HG03066 (cell line): ENCODE data around the gene NRCAM.
"Not testable (repeated sequence)": the region's sequence is repeated elsewhere in the genome, so short reads cannot be mapped to it uniquely, and the experiment has no call there.

Source experiments
- ATAC-seq: cut with Tn5 transposase; IDR thresholded peaks from one replicate; pipeline ENCODE4 v1.9.1; 2021; ENCODE audit warnings: low read depth; ENCODE audit not compliant: unreplicated experiment

The NRCAM gene

GRCh38 chr7:108455998-108456677 lies at the start of gene NRCAM:
TSS of gene NRCAM (minus strand) at chr7:108456436. CDS start at chr7:108240064, 216,372 bp downstream.
- peak; percentile 37 for ATAC-seq

DNA sequence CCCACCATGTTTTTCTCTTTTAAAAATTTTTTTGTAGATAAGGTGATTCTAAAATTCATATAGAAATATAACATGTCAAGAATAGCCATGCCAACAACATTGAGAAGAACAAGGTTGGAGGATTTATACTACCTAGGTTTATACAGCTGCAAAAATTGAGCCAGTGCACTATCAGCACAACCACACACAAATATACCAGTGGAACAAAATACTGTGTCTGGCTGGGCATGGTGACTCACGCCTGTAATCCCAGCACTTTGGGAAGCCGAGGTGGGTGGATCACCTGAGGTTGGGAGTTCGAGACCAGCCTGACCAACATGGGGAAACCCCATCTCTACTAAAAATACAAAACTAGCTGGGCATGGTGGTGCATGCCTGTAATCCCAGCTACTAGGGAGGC lies 48.3 kb upstream of the NRCAM start:
- ATAC-seq = not testable (repeated sequence)

DNA sequence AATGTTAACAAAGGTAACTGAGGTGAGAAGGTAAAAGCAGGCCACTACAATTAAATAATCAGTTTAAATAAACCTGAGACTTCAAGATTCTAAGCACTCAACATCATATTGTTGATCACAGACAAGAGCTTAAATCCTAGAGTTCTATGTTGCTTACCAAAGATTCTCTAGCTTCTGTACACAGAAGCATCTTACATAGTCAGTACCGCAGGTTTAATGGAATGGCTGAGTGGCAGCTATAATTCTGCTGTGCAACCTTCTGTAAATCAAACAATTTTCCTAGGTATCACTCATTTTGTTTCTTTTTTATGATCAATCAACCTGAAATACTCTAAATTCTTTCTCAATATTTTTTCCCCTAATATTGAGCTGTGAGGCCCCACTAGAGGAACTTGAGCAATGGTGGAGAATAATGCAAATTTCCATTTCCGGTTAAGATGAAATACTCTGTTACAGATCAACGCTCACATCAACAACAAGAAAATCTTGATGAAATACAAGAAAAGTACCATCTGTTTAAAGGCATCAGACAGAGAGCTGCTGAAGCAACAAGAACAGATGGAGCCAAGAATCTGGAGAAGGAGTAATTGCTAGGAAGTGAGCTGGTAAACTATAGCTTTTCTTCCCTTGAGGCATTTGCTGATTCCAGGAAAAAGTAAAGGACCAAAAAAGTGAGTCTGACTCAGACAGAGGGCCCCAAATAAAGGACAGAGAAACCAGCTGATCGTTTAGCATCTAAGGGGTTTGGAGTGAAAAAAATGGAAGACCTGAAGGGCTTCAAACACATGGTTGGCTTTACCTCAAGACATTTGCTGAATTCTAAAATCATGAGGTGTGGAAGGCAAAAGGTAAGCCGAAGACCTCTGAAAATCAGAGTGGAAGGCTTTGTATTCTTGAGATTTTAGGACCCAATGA lies 47.1 kb upstream of the NRCAM start:
- ATAC-seq = peak; percentile 93

GRCh38 chr7:108499566-108499965 lies 43.3 kb upstream of the NRCAM start:
- no peak for ATAC-seq

GRCh38 chr7:108498481-108498880 lies 42.2 kb upstream of the NRCAM start:
- no peak for ATAC-seq

GRCh38 chr7:108497082-108497725 lies 41.0 kb upstream of the NRCAM start:
- ATAC-seq = peak; percentile 70

DNA sequence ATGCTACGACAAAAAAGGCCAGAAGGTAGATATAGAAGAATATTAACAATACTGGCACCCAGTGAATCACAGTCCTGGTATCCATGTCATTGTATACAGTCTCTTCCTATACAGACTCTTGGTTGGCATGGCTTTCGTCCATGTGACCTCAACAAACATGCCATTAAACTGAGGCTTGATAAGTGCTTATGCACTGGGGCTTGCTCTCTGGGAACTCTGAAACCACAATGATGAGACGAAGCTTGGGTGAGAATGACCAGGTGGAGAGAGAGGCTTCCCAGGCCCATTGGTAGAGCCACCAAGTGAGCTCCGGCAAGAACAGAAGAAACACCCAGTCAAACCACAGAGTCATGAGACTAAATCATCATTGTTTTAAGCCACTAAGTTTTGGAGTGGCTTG lies 36.5 kb upstream of the NRCAM start:
- ATAC-seq = no peak

DNA sequence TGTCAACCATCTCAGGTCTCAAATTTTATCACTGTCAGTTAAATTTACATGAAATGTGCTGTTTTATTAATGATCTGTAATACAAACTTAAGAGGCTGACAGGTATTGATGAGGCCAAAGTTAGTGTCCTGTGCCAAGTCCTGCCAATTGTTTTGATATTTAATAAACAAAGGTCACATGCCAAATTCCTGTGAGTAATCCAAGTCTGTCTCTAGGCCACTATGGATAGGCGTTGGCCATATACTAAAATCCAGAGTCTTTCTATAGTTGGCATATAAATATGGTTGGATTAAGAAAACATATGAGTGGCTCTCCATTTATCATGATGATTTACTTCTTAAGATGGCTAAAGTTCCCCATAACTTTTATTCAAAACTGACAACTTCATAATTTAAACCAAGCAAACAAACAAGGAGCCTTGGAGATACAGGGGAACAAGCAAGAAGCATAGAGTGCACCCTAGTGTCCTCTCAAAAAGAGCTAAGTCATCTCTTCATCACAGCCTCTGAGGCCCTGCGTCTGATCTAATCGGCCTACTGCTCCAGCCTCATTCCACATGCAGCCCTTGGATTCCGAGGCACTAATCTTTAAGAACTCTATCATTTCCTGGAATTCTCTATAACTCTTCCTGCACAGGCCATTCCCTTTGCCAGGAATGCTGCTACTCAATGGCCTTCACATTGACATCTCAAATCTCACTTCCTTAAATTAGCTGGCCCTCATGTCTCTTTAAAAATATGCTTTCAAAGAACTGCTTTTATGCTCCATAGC lies 32.7 kb upstream of the NRCAM start:
- no peak for ATAC-seq

DNA sequence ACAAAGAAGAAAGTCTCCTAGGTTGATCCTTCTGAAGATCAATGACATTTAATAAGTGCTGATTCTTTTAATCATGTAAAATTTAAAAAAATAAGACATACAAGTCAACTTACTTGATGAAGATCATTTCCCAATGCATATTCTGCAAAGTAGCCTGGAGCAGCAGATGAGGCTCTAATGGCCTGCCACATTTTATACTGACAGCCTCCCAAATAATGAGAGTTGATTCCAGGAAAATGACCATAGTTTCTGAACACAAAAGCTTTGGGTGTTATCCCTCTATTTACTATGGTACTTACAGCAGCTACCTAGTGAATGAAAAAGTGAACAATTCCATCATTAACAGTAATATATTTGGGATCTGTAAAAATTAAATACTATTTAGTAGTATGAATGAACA lies 31.4 kb upstream of the NRCAM start:
- ATAC-seq = no peak

GRCh38 chr7:108486291-108486966 lies 30.2 kb upstream of the NRCAM start:
- ATAC-seq = no peak

DNA sequence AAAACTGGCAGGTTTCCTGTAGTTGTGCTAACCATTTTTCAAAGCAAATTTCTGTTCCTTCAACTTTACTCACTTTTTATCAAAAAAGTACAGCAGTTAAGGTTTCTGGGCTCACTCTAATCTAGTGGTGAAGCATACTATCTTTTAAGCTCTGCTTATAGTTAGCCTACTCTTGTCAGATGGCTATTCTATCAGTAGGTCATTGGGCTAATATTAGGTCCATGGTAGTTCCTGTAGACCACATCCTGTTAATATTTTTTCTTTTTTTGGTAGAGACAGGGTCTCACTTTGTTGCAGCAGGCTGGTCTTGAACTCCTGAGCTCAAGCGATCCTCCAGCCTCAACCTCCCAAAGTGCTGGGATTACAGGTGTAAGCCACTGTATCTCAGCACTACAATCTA lies 27.9 kb upstream of the NRCAM start:
- no peak for ATAC-seq

DNA sequence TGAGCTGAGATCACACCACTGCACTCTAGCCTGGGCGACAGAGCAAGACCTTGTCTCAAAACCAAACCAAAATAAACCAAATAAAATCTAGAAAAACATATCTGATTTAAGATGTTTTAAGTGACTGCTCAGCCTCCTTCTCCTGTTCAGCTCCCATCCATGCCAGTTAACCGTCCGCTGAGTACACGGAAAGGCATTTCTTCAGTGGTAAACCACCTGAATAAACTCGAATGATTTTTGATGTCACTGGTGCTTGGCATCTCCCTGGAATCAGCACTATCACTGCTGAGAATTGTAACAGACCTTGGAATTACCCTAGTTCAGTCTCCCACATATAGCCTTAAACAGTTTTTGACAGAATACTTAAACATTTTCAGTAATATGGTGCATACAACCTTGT lies 24.1 kb upstream of the NRCAM start:
- no peak for ATAC-seq

DNA sequence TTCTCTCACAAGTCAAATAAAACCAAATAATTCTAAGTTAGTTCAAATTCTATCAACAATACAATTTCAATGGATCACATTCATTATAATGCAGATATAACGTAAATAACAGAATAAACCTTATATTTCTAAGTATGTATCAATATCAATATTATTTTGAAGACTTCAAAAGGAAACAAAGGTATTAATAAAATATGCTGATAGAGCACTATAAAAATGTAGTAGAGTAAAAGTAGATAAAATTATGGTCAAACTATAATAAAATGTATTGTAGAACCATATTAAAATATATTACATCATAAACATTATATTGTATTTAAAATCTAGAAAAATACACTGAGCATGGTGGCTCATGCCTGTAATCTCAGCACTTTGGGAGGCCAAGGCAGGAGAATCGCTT lies 23.5 kb upstream of the NRCAM start:
- no peak for ATAC-seq

- no peak for ATAC-seq
Measured at GRCh38 chr7:108479118-108479517, 22.9 kb upstream of the NRCAM start.

- no peak for ATAC-seq
Measured at GRCh38 chr7:108468246-108468645, 12.0 kb upstream of the NRCAM start.

DNA sequence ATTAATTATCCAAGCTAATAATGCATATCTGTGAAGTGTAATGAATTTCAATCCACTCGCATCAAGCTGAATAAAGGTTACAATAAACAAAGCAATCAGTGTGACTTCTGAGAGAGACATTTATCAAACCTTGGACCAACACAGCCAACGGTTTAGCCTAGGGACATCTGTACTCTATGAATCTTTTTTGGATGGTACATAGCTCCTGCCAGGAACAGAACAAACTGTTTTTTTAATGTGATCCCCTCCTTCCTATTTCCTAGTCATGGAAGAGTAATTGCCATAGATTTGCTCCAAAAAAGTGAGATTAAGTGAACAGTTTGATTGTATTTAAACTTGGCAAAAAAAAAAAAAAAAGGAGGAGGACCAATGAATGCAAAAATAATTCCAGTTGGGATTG lies 11.2 kb upstream of the NRCAM start:
- ATAC-seq = no peak

- ATAC-seq = not testable (repeated sequence)
Measured at GRCh38 chr7:108466322-108466721, 10.1 kb upstream of the NRCAM start.

GRCh38 chr7:108464743-108465142 lies 8.5 kb upstream of the NRCAM start:
- no peak for ATAC-seq

GRCh38 chr7:108463613-108464012 lies 7.4 kb upstream of the NRCAM start:
- no peak for ATAC-seq

- no peak for ATAC-seq
Measured at GRCh38 chr7:108461840-108462239, 5.6 kb upstream of the NRCAM start.
